HCT116 (cell line): ENCODE data around the gene RUNX1. TPM values are rescaled to one million over a fixed set of nuclear protein-coding genes. Genes with fewer than 3 reads are reported as not detected.

Experiments
- ATAC-seq: fragments of 200-7000 bp; cut with Tn5 transposase; 2 replicates; pipeline ENCODE4 v1.9.1; 2020; ENCODE audit warnings: mild to moderate bottlenecking, moderate library complexity
- BruUV-seq: library from RNA; stranded (reverse); fragments of 400-500 nt; replicated peaks from 2 replicates; lab custom pipeline; 2021; lab: Mats Ljungman, UMichigan
- CTCF ChIA-PET: fragments of 300-600 bp; sonication (Branson Sonifier 250); formaldehyde crosslinking; loops from one replicate; lab custom pipeline; 2021; ENCODE audit warnings: antibody characterized with exemption; lab: Charles Lee
- POLR2A ChIA-PET: fragments of 300-600, 350-600 bp; sonication (Branson Sonifier 250); formaldehyde crosslinking; loops from one replicate; lab custom pipeline; 2021; ENCODE audit warnings: antibody characterized with exemption; lab: Charles Lee
- RAD21 ChIA-PET, 2 experiments: fragments of 300-600 bp; sonication (Branson Sonifier 250); formaldehyde crosslinking; loops; one replicate each; lab custom pipeline; 2023; ENCODE audit warnings: low total read pairs in 2 of 2; ENCODE audit not compliant: uncharacterized antibody in 2 of 2, unreplicated experiment in 2 of 2, low non-redundant PET in 1 of 2; lab: Charles Lee
- DNase-seq: peaks from one replicate; pipeline ENCODE4 v3.0.0-alpha.2; 2010; ENCODE audit warnings: low read depth, low spot score
- H2AFZ ChIP-seq: fragments of 200-600 bp; shearing (Covaris generic), sonication (generic); 2 replicates; pipeline ENCODE4 v1.6.1; 2017; ENCODE audit warnings: low read depth, mixed run types, mixed read lengths, antibody characterized with exemption, low read length; ENCODE audit not compliant: poor library complexity, severe bottlenecking
- H3K27ac ChIP-seq: 2 replicates; pipeline ENCODE4 v1.5.1; 2012; ENCODE audit warnings: low read depth, low read length
- H3K27me3 ChIP-seq: fragments of 200-600 bp; sonication (generic); 2 replicates; pipeline ENCODE4 v1.6.1; 2016; ENCODE audit warnings: mixed run types, low read length, mixed read lengths; ENCODE audit not compliant: insufficient read depth
- H3K36me3 ChIP-seq, 2 experiments: fragments of 200-500 bp in 1 of 2; fragments of 200-600 bp in 1 of 2; sonication (Bioruptor generic) in 1 of 2; sonication (generic) in 1 of 2; 2 replicates each; pipeline versions ENCODE4 v1.5.1 to v1.6.1; 2014 to 2016; ENCODE audit warnings: low read length in 2 of 2, inconsistent platforms in 1 of 2, mixed read lengths in 1 of 2, mixed run types in 1 of 2; ENCODE audit not compliant: insufficient read depth in 2 of 2, control insufficient read depth in 1 of 2
- H3K4me1 ChIP-seq, 2 experiments: fragments of 200-600 bp in 1 of 2; sonication (generic) in 1 of 2; 2 replicates each; pipeline versions ENCODE4 v1.5.1 to v1.6.1; 2012 to 2017; ENCODE audit warnings: low read length in 2 of 2, inconsistent platforms in 1 of 2, mild to moderate bottlenecking in 1 of 2, mixed read lengths in 1 of 2, mixed run types in 1 of 2, moderate library complexity in 1 of 2; ENCODE audit not compliant: insufficient read depth in 2 of 2, control insufficient read depth in 1 of 2
- H3K4me2 ChIP-seq: fragments of 200-600 bp; sonication (generic); 2 replicates; pipeline ENCODE4 v1.6.1; 2017; ENCODE audit warnings: mixed run types, low read length, mixed read lengths
- H3K4me3 ChIP-seq, 2 experiments: fragments of 200-600 bp in 1 of 2; sonication (generic) in 1 of 2; replicated peaks in 1 of 2; 2 replicates each; pipeline ENCODE4 v1.5.1; 2011 to 2016; ENCODE audit warnings: low read length in 2 of 2, control low read depth in 1 of 2, low read depth in 1 of 2, mild to moderate bottlenecking in 1 of 2, mixed read lengths in 1 of 2, mixed run types in 1 of 2
- H3K79me2 ChIP-seq: fragments of 200-600 bp; sonication (generic); 2 replicates; pipeline ENCODE4 v1.6.1; 2017; ENCODE audit warnings: mild to moderate bottlenecking, mixed run types, low read length, moderate library complexity, mixed read lengths; ENCODE audit not compliant: insufficient read depth
- H3K9ac ChIP-seq: fragments of 200-600 bp; sonication (generic); 2 replicates; pipeline ENCODE4 v1.6.1; 2016; ENCODE audit warnings: low read length, mixed read lengths
- H3K9me2 ChIP-seq: fragments of 200-600 bp; sonication (generic), shearing (Covaris generic); 2 replicates; pipeline ENCODE4 v1.6.1; 2017; ENCODE audit warnings: mixed run types, mild to moderate bottlenecking, moderate library complexity; ENCODE audit not compliant: insufficient read depth
- H3K9me3 ChIP-seq, 2 experiments: fragments of 200-500 bp in 1 of 2; fragments of 200-600 bp in 1 of 2; sonication (Bioruptor generic) in 1 of 2; sonication (generic) in 1 of 2; 2 replicates each; pipeline ENCODE4 v1.6.1; 2014 to 2017; ENCODE audit warnings: low read length in 2 of 2, mixed read lengths in 2 of 2, inconsistent platforms in 1 of 2, low read depth in 1 of 2, mild to moderate bottlenecking in 1 of 2, mixed run types in 1 of 2, moderate library complexity in 1 of 2; ENCODE audit not compliant: control insufficient read depth in 1 of 2, insufficient read depth in 1 of 2
- H4K20me1 ChIP-seq: fragments of 200-600 bp; sonication (generic), shearing (Covaris generic); 2 replicates; pipeline ENCODE4 v1.6.1; 2017; ENCODE audit warnings: mixed run types, mild to moderate bottlenecking, moderate library complexity; ENCODE audit not compliant: insufficient read depth
- CBX3 ChIP-seq: IDR thresholded peaks from 2 replicates; pipeline ENCODE4 v1.6.1; 2012; ENCODE audit warnings: low read depth
- CEBPB ChIP-seq: IDR thresholded peaks from 2 replicates; pipeline ENCODE4 v1.6.1; 2012; ENCODE audit warnings: low read depth
- EGR1 ChIP-seq: IDR thresholded peaks from 2 replicates; pipeline ENCODE4 v1.6.1; 2012; ENCODE audit warnings: low read depth
- EZH2phosphoT487 ChIP-seq: fragments of 200-600 bp; IDR thresholded peaks from 2 replicates; pipeline ENCODE4 v1.6.1; 2018; ENCODE audit warnings: antibody characterized with exemption, borderline replicate concordance
- FOSL1 ChIP-seq: IDR thresholded peaks from 2 replicates; pipeline ENCODE4 v1.6.1; 2012; ENCODE audit warnings: low read depth
- POLR2AphosphoS5 ChIP-seq: IDR thresholded peaks from 2 replicates; pipeline ENCODE4 v1.6.1; 2011; ENCODE audit warnings: mild to moderate bottlenecking, low read depth, low read length, moderate library complexity
- RAD21 ChIP-seq: IDR thresholded peaks from 2 replicates; pipeline ENCODE4 v1.6.1; 2012; ENCODE audit warnings: low read depth, mild to moderate bottlenecking
- REST ChIP-seq: IDR thresholded peaks from 2 replicates; pipeline ENCODE4 v1.6.1; 2012; ENCODE audit warnings: low read depth
- SP1 ChIP-seq: IDR thresholded peaks from 2 replicates; pipeline ENCODE4 v1.6.1; 2012; ENCODE audit warnings: low read depth
- SRF ChIP-seq: IDR thresholded peaks from 2 replicates; pipeline ENCODE4 v1.6.1; 2012; ENCODE audit warnings: low read depth
- TCF7L2 ChIP-seq: IDR thresholded peaks from 2 replicates; pipeline ENCODE4 v1.7.0; 2011; ENCODE audit warnings: borderline replicate concordance, inconsistent platforms; ENCODE audit not compliant: insufficient read depth, insufficient read length; ENCODE audit errors: extremely low read depth
- YY1 ChIP-seq: IDR thresholded peaks from 2 replicates; pipeline ENCODE4 v1.6.1; 2011; ENCODE audit warnings: low read length, low read depth, moderate library complexity, mild to moderate bottlenecking; ENCODE audit not compliant: insufficient replicate concordance; ENCODE audit errors: extremely low read depth
- ZFX ChIP-seq: fragments of 450-650 bp; IDR thresholded peaks from 2 replicates; pipeline ENCODE4 v1.6.1; 2017
- ZNF274 ChIP-seq: fragments of 200-500 bp; sonication (Bioruptor generic); IDR thresholded peaks from 2 replicates; pipeline ENCODE4 v1.6.1; 2014; ENCODE audit warnings: mild to moderate bottlenecking, low read depth, low read length, inconsistent platforms
- intact Hi-C: fragments of 100-400 bp; cut with micrococcal nuclease; formaldehyde crosslinking; loops from 2 replicates; pipeline ENCODE4 v1.10.0; 2022
- total RNA-seq: library from RNA; stranded (reverse); gene quantifications from one replicate; pipeline ENCODE4 v1.2.1, GENCODE V29; 2021; ENCODE audit not compliant: unreplicated experiment

RUNX1 gene
- total RNA-seq, 1 experiment from 2014 or later = 33.5 TPM

GRCh38 chr21:34861258-34861657, 187.8 kb downstream of the RUNX1 start:
- DNase-seq (no peak), ATAC-seq (no peak)
- ChIA-PET CTCF (no interaction called here), RAD21 (no interaction called here), POLR2A (no interaction called here)
- H3K79me2 ChIP-seq = peaks cover 32% of the 10 kb centered on the region
- H3K9me2 ChIP-seq = no peaks in the 10 kb centered on the region
- TF ChIP-seq YY1 = no peak
- TF ChIP-seq RAD21 = no peak
- TF ChIP-seq TCF7L2 = no peak
- TF ChIP-seq EGR1 = no peak
- no peak for TF ChIP-seq POLR2AphosphoS5
- no peak for TF ChIP-seq CBX3
- TF ChIP-seq REST = no peak
- no peak for TF ChIP-seq ZFX
- TF ChIP-seq SP1 = no peak
- no peak for TF ChIP-seq EZH2phosphoT487
- no peak for TF ChIP-seq SRF
- no peak for TF ChIP-seq CEBPB
- no peak for TF ChIP-seq ZNF274
- TF ChIP-seq FOSL1 = no peak
- no TSS peak for BruUV-seq
- no peak overlapping the region for H3K27ac ChIP-seq
- peaks cover 26 to 33% of the 10 kb centered on the region in 2 experiments for H3K4me1 ChIP-seq
- intact Hi-C loops = no loop called here
- H3K36me3 ChIP-seq = peaks cover 31 to 50% of the 10 kb centered on the region in 2 experiments; a peak in 3 of 4 replicates
- no peak overlapping the region for H3K9ac ChIP-seq
- no peak overlapping the region for H3K4me3 ChIP-seq
- no peak overlapping the region for H2AFZ ChIP-seq
- no peaks in the 10 kb centered on the region for H3K27me3 ChIP-seq
- H3K9me3 ChIP-seq = no peaks in the 10 kb centered on the region
- no peak overlapping the region for H3K4me2 ChIP-seq
- H4K20me1 ChIP-seq = no peaks in the 10 kb centered on the region; the same call in 1 of the 2 replicates
